OCI-LY7 (cell line): ENCODE data around the gene COPB2. TPM values are rescaled to one million over a fixed set of nuclear protein-coding genes. Genes with fewer than 3 reads are reported as not detected.

Experiments
- BruUV-seq: library from RNA; stranded (reverse); fragments of 400-500 nt; replicated peaks from 2 replicates; lab custom pipeline; 2021; lab: Mats Ljungman, UMichigan
- CTCF ChIA-PET: fragments of 300-600 bp; sonication (Branson Sonifier 250); formaldehyde crosslinking; loops from one replicate; lab custom pipeline; 2022; ENCODE audit warnings: antibody characterized with exemption; ENCODE audit not compliant: unreplicated experiment; lab: Charles Lee
- POLR2A ChIA-PET: fragments of 300-600 bp; sonication (Branson Sonifier 250); formaldehyde crosslinking; loops from one replicate; lab custom pipeline; 2022; ENCODE audit warnings: antibody characterized with exemption; lab: Charles Lee
- DNase-seq: peaks from one replicate; pipeline ENCODE4 v3.0.0-alpha.2; 2015; ENCODE audit warnings: low spot score
- H2AFZ ChIP-seq: fragments of 200-600 bp; sonication (generic), shearing (Covaris generic); 2 replicates; pipeline ENCODE4 v1.6.1; 2014; ENCODE audit warnings: mild to moderate bottlenecking, antibody characterized with exemption, low read length, moderate library complexity
- H3K27ac ChIP-seq: fragments of 200-600 bp; sonication (generic); 2 replicates; pipeline ENCODE4 v1.5.1; 2014; ENCODE audit warnings: mixed run types, low read depth, mild to moderate bottlenecking, moderate library complexity, low read length, inconsistent platforms; ENCODE audit not compliant: poor library complexity, severe bottlenecking
- H3K36me3 ChIP-seq: fragments of 200-600 bp; sonication (generic); 2 replicates; pipeline ENCODE4 v1.6.1; 2014; ENCODE audit warnings: mild to moderate bottlenecking, antibody characterized with exemption, low read length, moderate library complexity, mixed read lengths; ENCODE audit not compliant: insufficient read depth
- H3K4me1 ChIP-seq: fragments of 200-600 bp; sonication (generic); 2 replicates; pipeline ENCODE4 v1.5.1; 2014; ENCODE audit warnings: mild to moderate bottlenecking, low read length; ENCODE audit not compliant: insufficient read depth, poor library complexity, severe bottlenecking
- H3K4me2 ChIP-seq: fragments of 200-600 bp; sonication (generic); 2 replicates; pipeline ENCODE4 v1.6.1; 2014; ENCODE audit warnings: mild to moderate bottlenecking, low read length
- H3K4me3 ChIP-seq: fragments of 200-600 bp; sonication (generic); 2 replicates; pipeline ENCODE4 v1.5.1; 2014; ENCODE audit warnings: mild to moderate bottlenecking, low read depth, low read length; ENCODE audit not compliant: poor library complexity, severe bottlenecking
- H3K79me2 ChIP-seq: fragments of 200-600 bp; sonication (generic); 2 replicates; pipeline ENCODE4 v1.6.1; 2016; ENCODE audit warnings: low read depth, mild to moderate bottlenecking, low read length, moderate library complexity, mixed read lengths; ENCODE audit not compliant: insufficient read depth
- H3K9me2 ChIP-seq: fragments of 200-600 bp; sonication (generic); 2 replicates; pipeline ENCODE4 v1.6.1; 2016; ENCODE audit warnings: mild to moderate bottlenecking, low read length, mixed read lengths; ENCODE audit not compliant: insufficient read depth
- H3K9me3 ChIP-seq: fragments of 200-600 bp; sonication (generic); 2 replicates; pipeline ENCODE4 v1.6.1; 2014; ENCODE audit warnings: mild to moderate bottlenecking, mixed run types, low read length, mixed read lengths
- H4K20me1 ChIP-seq: fragments of 200-600 bp; sonication (generic); 2 replicates; pipeline ENCODE4 v1.6.1; 2014; ENCODE audit warnings: mild to moderate bottlenecking, antibody characterized with exemption, low read length, moderate library complexity, mixed read lengths; ENCODE audit not compliant: insufficient read depth
- EZH2phosphoT487 ChIP-seq: fragments of 200-600 bp; sonication (generic); IDR thresholded peaks from 2 replicates; pipeline ENCODE4 v1.6.1; 2018; ENCODE audit warnings: low read depth, borderline replicate concordance, mild to moderate bottlenecking, mixed run types, antibody characterized with exemption, low read length, moderate library complexity, mixed read lengths
- intact Hi-C: fragments of 100-400 bp; cut with micrococcal nuclease; formaldehyde crosslinking; loops from one replicate; pipeline ENCODE4 v1.10.0; 2022; ENCODE audit not compliant: unreplicated experiment
- total RNA-seq, 2 experiments: library from RNA; depleted of rRNA in 1 of 2; stranded (reverse); fragments of >200 nt in 1 of 2; shearing (Covaris generic) in 1 of 2; gene quantifications; 2 replicates each; pipeline ENCODE4 v1.2.3, GENCODE V29; 2014 to 2022
- TF ChIP-seq, protein P1 (sequence below): fragments of 200-600 bp; sonication (generic); conservative IDR thresholded peaks from 2 replicates; pipeline ENCODE4 v1.5.1; 2014; ENCODE audit warnings: mild to moderate bottlenecking, antibody characterized with exemption, low read length, moderate library complexity, mixed read lengths

COPB2 gene
- total RNA-seq, 2 experiments from 2014 or later: 67.9 to 106 TPM

- no peak overlapping the region for H3K4me3 ChIP-seq
- no peak overlapping the region for H3K27ac ChIP-seq
- BruUV-seq: no TSS peak
- DNase-seq: no peak
- no peaks in the 10 kb centered on the region for H3K9me2 ChIP-seq
- CTCF ChIA-PET: no interaction called here
- no peak overlapping the region for H2AFZ ChIP-seq
- no peak overlapping the region for H3K4me2 ChIP-seq
- TF ChIP-seq, protein P1, sequence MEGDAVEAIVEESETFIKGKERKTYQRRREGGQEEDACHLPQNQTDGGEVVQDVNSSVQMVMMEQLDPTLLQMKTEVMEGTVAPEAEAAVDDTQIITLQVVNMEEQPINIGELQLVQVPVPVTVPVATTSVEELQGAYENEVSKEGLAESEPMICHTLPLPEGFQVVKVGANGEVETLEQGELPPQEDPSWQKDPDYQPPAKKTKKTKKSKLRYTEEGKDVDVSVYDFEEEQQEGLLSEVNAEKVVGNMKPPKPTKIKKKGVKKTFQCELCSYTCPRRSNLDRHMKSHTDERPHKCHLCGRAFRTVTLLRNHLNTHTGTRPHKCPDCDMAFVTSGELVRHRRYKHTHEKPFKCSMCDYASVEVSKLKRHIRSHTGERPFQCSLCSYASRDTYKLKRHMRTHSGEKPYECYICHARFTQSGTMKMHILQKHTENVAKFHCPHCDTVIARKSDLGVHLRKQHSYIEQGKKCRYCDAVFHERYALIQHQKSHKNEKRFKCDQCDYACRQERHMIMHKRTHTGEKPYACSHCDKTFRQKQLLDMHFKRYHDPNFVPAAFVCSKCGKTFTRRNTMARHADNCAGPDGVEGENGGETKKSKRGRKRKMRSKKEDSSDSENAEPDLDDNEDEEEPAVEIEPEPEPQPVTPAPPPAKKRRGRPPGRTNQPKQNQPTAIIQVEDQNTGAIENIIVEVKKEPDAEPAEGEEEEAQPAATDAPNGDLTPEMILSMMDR: no peak
- TF ChIP-seq EZH2phosphoT487: no peak
- intact Hi-C loops: no loop called here
- no peaks in the 10 kb centered on the region for H3K79me2 ChIP-seq
- H4K20me1 ChIP-seq: no peaks in the 10 kb centered on the region
- no peaks in the 10 kb centered on the region for H3K36me3 ChIP-seq
- H3K9me3 ChIP-seq: no peaks in the 10 kb centered on the region
- no peaks in the 10 kb centered on the region for H3K4me1 ChIP-seq
- POLR2A ChIA-PET: no interaction called here
Observed at GRCh38 chr3:139310474-139310933, 78.9 kb downstream of the COPB2 start.

- ChIA-PET POLR2A (no interaction called here), CTCF (no interaction called here)
- H3K4me3 ChIP-seq: no peak overlapping the region
- H3K27ac ChIP-seq: no peak overlapping the region
- H3K9me2 ChIP-seq: no peaks in the 10 kb centered on the region
- H3K79me2 ChIP-seq: no peaks in the 10 kb centered on the region
- H3K4me2 ChIP-seq: no peak overlapping the region
- H4K20me1 ChIP-seq: no peaks in the 10 kb centered on the region
- H3K36me3 ChIP-seq: no peaks in the 10 kb centered on the region
- DNase-seq: no peak
- H3K4me1 ChIP-seq: no peaks in the 10 kb centered on the region
- no peak overlapping the region for H2AFZ ChIP-seq
- BruUV-seq: no TSS peak
- no peaks in the 10 kb centered on the region for H3K9me3 ChIP-seq
- TF ChIP-seq, protein P1: no peak
- TF ChIP-seq EZH2phosphoT487: no peak
- intact Hi-C loops: no loop called here
Observed at GRCh38 chr3:139309880-139310279, 79.6 kb downstream of the COPB2 start.

- ChIA-PET CTCF (no interaction called here), POLR2A (no interaction called here)
Observed at GRCh38 chr3:139309061-139309591, 80.3 kb downstream of the COPB2 start.

More at GRCh38 chr3:139309061-139309591, 80.3 kb downstream of the COPB2 start:
- Histone ChIP-seq H4K20me1 (no peaks in the 10 kb centered on the region), H3K9me2 (no peaks in the 10 kb centered on the region), H3K27ac (no peak overlapping the region), H2AFZ (no peak overlapping the region), H3K36me3 (no peaks in the 10 kb centered on the region), H3K4me2 (no peak overlapping the region), H3K4me1 (no peaks in the 10 kb centered on the region), H3K79me2 (no peaks in the 10 kb centered on the region), H3K4me3 (no peak overlapping the region), H3K9me3 (no peaks in the 10 kb centered on the region)
- TF ChIP-seq EZH2phosphoT487: no peak
- TF ChIP-seq, protein P1: no peak
- intact Hi-C loops: no loop called here
- DNase-seq: no peak
- no TSS peak for BruUV-seq
